ENCODE data around the gene AGAP1.

The AGAP1 gene

DNA sequence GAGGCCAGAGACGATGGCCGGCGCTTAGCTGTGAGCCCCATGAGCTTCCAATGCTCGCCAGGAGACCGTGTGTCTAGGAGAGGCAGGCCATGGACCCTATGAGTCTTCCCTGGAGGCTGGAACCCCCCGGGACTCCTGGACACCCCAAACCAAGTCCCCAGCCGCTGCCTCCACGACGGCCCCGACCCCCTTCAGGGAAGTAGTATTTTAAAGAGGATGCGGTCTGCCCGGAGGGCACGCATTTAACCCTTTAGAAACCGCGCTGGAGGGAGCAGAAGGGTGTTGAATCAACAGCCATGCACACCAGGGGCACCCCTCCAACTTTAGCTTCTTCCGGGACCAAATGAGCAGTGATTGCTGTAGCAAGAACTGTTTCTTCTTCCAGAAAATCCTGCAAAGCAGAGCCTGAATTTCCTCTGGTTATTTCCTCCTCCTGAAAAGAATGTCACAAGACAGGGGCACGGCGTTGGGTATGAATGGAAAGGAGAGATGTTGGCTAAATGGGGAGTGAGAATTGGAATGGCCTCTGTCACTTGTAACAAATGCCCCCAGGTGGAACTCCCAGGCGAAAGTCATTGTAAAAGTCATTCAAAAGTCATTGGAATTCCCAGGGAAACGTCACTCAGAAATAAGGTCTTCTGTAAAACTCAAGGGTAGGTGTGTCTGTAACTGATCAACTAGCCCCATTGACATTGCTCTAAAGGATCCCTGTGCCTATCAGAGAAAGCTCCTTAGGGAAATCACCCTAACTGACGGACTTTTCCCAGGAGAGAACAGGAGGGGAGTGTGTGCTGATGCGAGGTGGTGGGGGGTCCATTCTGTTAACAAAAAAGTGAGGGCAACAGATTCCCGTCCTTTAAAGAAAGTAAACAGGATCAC lies 680.1 kb downstream of the AGAP1 start:
- peak; percentile 60 for DNase-seq (ENCODE audit: low spot score)

DNA sequence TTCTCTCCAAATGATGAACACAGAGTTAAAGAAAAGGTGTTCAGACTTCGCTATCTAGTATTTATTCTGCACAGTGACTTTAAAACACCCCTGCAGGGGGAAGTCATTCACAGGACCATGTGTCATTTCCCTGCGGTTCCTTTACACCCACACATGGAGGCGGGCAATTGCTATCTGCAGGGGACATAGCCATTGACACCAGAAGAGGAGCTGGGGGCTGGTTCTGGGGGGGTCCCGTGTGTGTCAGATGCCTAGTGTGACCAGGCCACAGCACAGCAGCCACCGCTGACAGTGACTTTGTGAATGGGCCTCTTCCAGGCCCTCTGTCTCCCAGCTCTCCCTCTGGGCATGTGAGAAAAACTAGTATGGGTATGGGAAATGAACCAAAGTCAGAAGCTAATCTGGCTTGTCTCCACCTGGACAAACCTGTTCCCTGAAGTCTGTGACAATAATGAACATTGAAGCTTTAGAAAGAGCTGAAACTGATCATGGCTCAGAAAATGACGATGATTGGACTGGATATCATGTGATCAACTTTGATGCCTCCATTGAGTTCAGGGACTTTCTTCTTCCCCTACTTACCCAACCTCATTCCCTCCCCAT lies 681.8 kb downstream of the AGAP1 start:
- DNase-seq (ENCODE audit: low spot score), result no peak

DNA sequence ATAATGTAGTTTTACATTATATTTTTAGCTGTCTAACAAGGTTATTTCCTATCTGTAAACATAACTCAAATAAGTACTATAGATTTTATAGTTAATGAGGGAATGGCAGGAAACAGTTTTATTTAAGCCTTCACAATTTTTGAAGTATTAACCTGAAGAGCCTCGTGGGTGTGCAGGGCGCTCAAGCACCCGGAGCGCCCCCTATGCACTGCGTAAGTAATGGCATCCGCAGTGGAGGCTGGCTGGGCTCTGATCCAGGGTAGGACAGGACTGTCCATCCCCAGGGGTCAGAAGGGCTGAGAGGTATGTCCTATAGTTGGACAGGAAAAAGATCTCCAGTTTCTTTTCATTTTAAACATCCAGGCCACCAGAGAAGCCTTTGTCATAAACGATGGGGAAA lies 682.6 kb downstream of the AGAP1 start:
- peak; percentile 38 for DNase-seq (ENCODE audit: low spot score)

DNA sequence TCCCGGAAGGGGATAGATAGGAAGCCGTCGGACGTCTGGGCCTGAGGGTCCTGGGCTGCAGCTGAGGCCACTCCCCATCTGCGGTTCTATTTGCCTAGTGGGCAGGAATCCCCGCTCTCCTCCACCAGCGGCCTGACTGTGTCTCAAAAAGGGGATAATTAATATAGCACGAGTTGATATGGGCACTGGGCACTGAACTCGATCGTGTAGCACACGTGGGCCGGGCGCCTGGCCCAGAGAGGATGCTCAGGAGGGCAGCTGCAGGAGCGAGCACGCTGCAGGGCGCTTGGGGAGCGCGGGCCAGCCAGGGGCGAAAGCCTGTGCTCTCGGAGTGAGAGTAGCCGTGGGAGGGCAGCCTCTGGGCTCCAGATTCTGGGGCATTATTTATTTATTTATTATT lies 683.1 kb downstream of the AGAP1 start:
- DNase-seq (ENCODE audit: low spot score), result no peak

DNA sequence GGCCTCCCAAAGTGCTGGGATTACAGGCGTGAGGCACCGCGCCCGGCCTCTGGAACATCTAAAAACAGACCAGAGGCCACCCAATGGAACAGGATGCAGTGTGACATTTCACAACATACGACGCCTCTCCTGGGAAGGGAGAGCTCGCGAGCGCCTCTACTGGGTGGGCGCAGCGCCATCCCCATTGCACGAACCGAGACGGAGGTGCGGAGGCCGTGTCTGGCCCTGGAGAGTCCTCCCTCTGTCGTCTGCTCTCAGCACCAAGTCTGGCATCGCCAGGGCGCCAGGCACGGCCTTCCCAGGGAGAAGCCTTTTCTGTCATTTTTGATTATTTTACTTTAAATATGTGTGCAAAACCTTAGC lies 683.7 kb downstream of the AGAP1 start:
- DNase-seq (ENCODE audit: low spot score), result peak; percentile 56

DNA sequence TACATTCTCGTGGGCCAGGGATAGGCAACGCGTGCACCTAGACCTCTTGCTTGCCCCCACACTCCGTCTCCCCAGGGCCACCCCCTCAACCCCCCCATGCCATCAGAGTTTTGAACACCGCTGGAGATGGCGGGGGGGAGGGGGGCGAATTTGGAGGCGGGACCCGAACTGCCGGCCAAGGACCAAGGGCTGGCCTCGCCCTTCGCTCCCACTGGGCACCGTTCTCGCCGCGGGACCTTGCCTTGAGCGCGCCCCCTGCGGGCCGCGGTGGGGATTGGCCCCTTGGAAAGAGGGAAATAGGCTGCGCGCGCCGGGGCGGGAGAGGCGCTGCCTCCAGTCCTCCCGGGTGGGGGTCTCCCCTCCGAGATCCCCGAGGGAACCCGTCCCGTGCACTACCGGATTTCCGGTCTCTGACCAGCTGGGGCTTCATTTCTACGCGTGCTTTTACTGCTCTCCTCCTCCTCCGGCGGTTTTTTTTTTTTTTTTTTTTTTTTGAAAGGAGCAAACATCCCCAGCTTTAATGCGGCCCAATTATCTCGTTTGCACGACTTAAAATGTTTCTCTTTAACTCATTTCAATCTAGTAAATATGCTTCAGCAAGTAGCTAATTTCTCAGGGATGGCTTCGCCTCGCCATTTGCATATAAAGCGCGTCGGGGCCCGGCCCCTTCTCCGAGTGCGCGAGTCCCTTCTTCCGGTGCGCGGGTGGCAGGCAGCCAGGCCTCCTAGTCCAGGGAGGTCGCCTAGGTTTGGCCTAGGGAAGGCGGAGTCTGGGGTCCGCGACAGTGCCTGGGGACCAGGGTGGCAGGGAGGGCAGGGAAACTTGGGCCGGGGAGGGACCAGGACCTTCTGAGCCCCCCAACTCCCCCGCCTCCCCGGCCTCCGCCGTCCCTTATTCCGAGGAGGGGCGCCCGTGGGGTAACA lies 684.4 kb downstream of the AGAP1 start:
- peak; percentile 75 for DNase-seq (ENCODE audit: low spot score)

DNA sequence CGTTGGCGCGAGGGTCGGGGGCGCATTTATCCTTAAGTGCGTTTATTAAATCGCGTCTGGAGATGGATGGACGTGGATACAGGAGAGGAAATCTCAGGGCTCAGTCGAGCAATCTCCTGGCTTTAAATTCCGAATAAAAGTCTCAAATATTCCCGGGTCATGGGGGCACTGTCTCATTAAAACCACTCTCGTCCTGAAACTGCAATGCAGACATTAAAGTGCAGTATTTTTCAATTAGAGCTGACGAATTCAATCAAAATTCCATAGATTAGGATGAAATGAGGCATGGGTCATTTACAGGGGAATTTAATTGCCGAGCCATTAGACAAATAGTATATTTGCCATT lies 685.0 kb downstream of the AGAP1 start:
- no peak for DNase-seq (ENCODE audit: low spot score)

DNA sequence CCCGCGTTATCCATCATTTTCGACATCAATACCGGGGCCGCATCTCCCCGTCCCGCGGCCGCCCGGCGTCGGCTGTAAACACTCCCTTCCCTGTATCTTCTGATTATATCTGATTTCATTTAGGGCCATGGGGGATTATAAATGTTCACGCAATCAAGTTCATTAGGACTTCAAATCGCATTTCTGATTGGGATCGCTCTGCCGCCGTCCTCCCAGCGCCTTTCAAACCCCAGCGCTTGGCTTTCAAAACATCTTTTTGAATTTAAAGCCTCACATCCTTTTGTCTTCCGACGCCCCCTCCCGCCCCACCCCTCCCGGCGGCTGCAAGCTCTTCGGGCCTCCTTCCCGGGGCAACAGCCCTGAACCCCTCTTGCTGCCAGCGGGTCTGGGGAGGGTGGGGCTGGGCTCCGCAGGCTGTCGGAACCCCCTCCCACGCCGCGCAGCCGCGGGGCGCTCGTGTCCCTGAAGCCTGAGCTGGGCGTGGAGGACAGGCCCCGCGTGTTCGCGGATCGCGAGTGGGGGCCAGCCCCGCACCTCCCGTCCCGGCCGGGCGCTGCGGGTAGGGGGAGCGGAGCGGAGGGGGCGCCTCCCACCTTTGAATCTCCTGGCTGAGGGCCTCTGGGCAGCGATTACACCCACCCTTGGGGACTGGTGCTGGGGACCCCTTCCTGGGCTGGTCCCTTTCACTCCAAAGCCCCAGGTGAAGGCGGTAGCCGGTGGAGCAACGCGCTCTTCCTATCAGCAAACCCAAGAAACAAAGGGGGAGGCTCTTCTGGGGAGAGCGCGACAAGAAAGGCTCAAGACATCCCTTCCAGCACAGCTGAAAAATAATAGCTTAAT lies 685.6 kb downstream of the AGAP1 start:
- DNase-seq (ENCODE audit: low spot score), result no peak

DNA sequence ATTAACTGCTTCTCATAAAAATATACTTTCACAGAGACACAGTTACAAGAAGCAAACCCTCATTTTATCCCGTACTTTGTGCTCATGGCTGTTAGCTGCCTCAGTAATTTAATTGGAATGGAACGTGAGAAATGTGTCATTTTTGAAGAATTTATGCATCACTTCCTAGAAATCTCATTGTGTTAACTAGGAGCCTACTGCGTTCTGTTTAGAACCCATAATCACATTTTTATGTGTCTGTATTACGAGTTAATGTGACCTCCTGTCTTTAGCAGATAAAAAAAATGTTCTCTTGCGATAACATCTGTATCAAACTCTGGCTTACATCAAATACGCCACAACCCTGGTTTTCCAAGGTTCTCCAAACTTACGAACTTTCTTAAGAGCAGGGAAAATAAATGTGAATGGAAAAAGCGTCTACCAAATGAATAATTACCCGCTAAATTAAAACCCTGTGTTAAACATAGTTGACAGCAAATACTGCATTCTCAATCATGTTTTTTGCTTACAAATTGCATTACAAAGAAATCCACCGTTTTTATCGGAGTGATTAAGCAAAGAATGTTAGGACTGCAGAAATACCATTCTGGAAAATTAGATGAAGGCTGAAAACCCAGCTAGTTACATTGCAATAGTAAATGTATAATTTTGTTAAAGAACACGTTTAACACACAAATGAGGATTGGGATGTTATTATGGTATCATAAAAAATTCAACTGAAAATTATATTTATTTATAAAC lies 686.4 kb downstream of the AGAP1 start:
- DNase-seq (ENCODE audit: low spot score), result peak; percentile 85

DNA sequence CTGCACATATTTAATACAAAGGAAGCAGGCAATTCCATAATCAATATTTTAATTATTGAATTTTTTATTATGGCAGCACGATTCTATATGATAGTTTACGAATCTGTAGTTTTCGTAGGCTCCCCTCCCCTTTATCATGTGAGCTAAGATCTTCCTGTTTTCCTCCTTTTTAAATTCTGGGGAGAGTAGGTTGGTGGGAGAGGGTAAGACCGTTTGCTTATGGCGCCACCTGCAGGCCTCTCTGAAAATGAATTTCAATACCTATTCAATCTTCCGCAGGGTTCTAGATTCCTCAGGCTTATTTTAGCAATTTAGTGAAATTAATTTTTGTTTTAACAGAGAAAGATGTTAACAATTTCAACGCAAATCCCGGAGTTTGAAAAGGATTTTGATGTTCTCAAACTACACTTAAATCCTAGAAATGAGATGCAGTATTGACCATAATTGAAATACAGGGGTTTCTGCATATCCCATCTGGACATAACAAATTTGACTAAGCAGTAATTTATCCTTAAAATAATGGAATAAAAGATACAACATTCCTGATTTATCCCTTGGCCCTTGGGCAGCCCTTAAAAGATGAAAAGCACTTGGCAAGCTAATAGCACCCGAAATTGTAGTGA lies 687.1 kb downstream of the AGAP1 start:
- DNase-seq (ENCODE audit: low spot score), result peak; percentile 72

All from kidney tubule cell (primary cell).